Lower lobe of right lung (tissue), 2 donors: Measurements from ENCODE around the gene TSC22D4. TPM values are rescaled to one million over a fixed set of nuclear protein-coding genes. Genes with fewer than 3 reads are reported as not detected.
A peak's percentile ranks its signal among the peaks of the same experiment; 100 is the strongest.

Experiments
- ATAC-seq, 2 donors: fragments of 200-7000 bp; cut with Tn5 transposase; one replicate each; pipeline ENCODE4 v1.9.1; 2020 to 2022; ENCODE audit warnings: mild to moderate bottlenecking in 2 of 2, moderate library complexity in 2 of 2
- DNase-seq: peaks from one replicate; pipeline ENCODE4 v3.0.0-alpha.2; 2020
- H3K27ac ChIP-seq: fragments of 200-600 bp; one replicate; pipeline ENCODE4 v1.8.0; 2022
- H3K27me3 ChIP-seq: fragments of 200-600 bp; one replicate; pipeline ENCODE4 v1.8.0; 2022; ENCODE audit warnings: low read depth
- H3K36me3 ChIP-seq: fragments of 200-600 bp; one replicate; pipeline ENCODE4 v1.8.0; 2022; ENCODE audit warnings: mild to moderate bottlenecking
- H3K4me1 ChIP-seq: fragments of 200-600 bp; one replicate; pipeline ENCODE4 v1.8.0; 2022
- H3K4me3 ChIP-seq: fragments of 200-600 bp; one replicate; pipeline ENCODE4 v1.8.0; 2022; ENCODE audit warnings: mild to moderate bottlenecking
- H3K9me3 ChIP-seq: fragments of 200-600 bp; one replicate; pipeline ENCODE4 v1.8.0; 2022
- intact Hi-C: fragments of 100-400 bp; cut with DNase I; formaldehyde crosslinking; loops from one replicate; pipeline ENCODE4 v1.11.0; 2022
- total RNA-seq: library from RNA; stranded (reverse); fragmentation: NEBNext Ultra II Directional; extraction: Animal tissue kit (Norgen Biotek cat#: 25700); gene quantifications from one replicate; pipeline ENCODE4 v1.2.1, GENCODE V29; 2021
- TF ChIP-seq, protein P1 (sequence below): fragments of 200-600 bp; IDR thresholded peaks from one replicate; pipeline ENCODE4 v1.8.0; 2022; ENCODE audit warnings: antibody characterized with exemption, mild to moderate bottlenecking
- donor health status: DM: no; HTN: yes; CAD: no; lungs with severe emphysema.

TSC22D4 gene
- total RNA-seq, 1 donor from 2014 or later = 53.6 TPM

GRCh38 chr7:100466653-100467605 is 12.1 kb downstream of the TSC22D4 start:
- ATAC-seq = no peak
- TF ChIP-seq, protein P1, sequence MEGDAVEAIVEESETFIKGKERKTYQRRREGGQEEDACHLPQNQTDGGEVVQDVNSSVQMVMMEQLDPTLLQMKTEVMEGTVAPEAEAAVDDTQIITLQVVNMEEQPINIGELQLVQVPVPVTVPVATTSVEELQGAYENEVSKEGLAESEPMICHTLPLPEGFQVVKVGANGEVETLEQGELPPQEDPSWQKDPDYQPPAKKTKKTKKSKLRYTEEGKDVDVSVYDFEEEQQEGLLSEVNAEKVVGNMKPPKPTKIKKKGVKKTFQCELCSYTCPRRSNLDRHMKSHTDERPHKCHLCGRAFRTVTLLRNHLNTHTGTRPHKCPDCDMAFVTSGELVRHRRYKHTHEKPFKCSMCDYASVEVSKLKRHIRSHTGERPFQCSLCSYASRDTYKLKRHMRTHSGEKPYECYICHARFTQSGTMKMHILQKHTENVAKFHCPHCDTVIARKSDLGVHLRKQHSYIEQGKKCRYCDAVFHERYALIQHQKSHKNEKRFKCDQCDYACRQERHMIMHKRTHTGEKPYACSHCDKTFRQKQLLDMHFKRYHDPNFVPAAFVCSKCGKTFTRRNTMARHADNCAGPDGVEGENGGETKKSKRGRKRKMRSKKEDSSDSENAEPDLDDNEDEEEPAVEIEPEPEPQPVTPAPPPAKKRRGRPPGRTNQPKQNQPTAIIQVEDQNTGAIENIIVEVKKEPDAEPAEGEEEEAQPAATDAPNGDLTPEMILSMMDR = no peak

GRCh38 chr7:100465702-100466311 is 13.2 kb downstream of the TSC22D4 start:
- Histone ChIP-seq H3K36me3 (peaks cover 42% of the 10 kb centered on the region), H3K4me1 (peaks cover 23% of the 10 kb centered on the region), H3K4me3 (no peak overlapping the region), H3K27ac (peak overlapping the region; percentile 31), H3K9me3 (no peaks in the 10 kb centered on the region), H3K27me3 (no peaks in the 10 kb centered on the region)
- peak; percentile 80 for DNase-seq
- intact Hi-C loops = no loop called here
- TF ChIP-seq, protein P1 = peak; percentile 75
- peak; percentile 85 to 86 for ATAC-seq

More at GRCh38 chr7:100466653-100467605, 12.1 kb downstream of the TSC22D4 start:
- H3K36me3 ChIP-seq = peaks cover 47% of the 10 kb centered on the region
- intact Hi-C loops = no loop called here
- H3K27ac ChIP-seq = no peak overlapping the region
- H3K4me3 ChIP-seq = no peak overlapping the region
- H3K4me1 ChIP-seq = peaks cover 23% of the 10 kb centered on the region
- H3K27me3 ChIP-seq = no peaks in the 10 kb centered on the region
- H3K9me3 ChIP-seq = no peaks in the 10 kb centered on the region
- DNase-seq = no peak

- peak in 1 of 2 donors; percentile 1 for ATAC-seq
- intact Hi-C loops = no loop called here
These were observed 13.7 kb downstream of the TSC22D4 start for GRCh38 chr7:100465299-100465698.

GRCh38 chr7:100464791-100465190 is 14.2 kb downstream of the TSC22D4 start:
- intact Hi-C loops = no loop called here
- ATAC-seq = no peak
- Histone ChIP-seq H3K9me3 (no peaks in the 10 kb centered on the region), H3K4me1 (peaks cover 23% of the 10 kb centered on the region), H3K27ac (no peak overlapping the region), H3K36me3 (peaks cover 36% of the 10 kb centered on the region), H3K4me3 (no peak overlapping the region), H3K27me3 (no peaks in the 10 kb centered on the region)
- DNase-seq = no peak
- TF ChIP-seq, protein P1 = no peak

More at GRCh38 chr7:100465299-100465698, 13.7 kb downstream of the TSC22D4 start:
- Histone ChIP-seq H3K4me1 (peaks cover 23% of the 10 kb centered on the region), H3K9me3 (no peaks in the 10 kb centered on the region), H3K36me3 (peaks cover 37% of the 10 kb centered on the region), H3K27ac (peak overlapping the region; percentile 31), H3K27me3 (no peaks in the 10 kb centered on the region), H3K4me3 (no peak overlapping the region)
- DNase-seq = no peak
- TF ChIP-seq, protein P1 = no peak

DNA sequence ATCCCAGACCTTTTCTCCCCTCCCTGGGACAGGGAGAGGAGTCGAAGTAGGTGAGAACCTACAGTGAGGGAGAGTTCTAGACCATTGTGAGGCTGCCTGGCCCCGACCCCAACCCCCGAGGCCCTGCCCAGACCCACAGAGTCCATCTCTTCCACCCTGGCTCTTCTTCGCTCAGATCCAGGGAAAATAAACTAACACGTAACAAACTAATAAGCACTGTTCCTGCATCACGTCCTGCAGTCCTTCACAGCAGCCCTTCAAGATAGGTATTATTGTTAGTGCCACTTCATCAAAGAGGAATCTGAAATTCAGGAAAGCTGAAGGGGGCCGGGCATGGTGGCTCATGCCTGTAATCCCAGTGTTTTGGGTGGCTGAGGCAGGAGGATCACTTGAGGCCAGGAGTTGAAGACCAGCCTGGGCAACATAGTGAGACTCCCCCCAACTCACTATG is 14.8 kb downstream of the TSC22D4 start, which contains the start of gene SPACDR:
SPACDR (minus strand) TSS at position 51 of the 451 bp plus-strand sequence. CDS start 235 bp downstream, outside the sequence.
- intact Hi-C loops = no loop called here
- Histone ChIP-seq H3K27ac (no peak within 1 kb of the TSS), H3K9me3 (no peaks in the 10 kb centered on the region), H3K36me3 (peaks cover 36% of the 10 kb centered on the region), H3K4me1 (peaks cover 19% of the 10 kb centered on the region), H3K4me3 (no peak within 1 kb of the TSS), H3K27me3 (no peaks in the 10 kb centered on the region)
- DNase-seq (no peak), ATAC-seq (no peak)
- TF ChIP-seq, protein P1 = no peak
